ENCODE data around the gene SLC35C1.

DNA sequence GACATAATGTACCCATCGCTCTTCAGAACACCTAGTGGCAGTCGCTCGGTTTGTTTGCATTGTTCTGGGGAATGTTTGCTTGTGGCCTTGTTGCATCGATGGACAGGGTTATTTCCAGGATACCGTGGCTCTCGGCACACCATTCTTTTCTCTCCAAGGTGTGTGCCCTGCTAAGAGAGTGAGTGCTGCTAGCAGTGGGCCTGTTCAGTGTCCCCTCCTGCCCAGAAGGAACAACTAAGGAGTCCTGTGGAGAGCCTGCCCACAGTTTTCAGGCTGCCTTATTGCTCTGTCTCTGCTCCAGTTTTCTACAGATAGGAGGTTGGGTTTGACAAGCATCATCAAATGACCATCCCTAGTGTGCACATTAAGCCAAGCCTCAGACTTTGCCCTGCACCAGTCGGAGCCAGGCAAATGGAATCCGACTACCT lies 43.7 kb downstream of the SLC35C1 start:
- TF ChIP-seq POLR2A (IDR thresholded peaks at IDR 0.05) = no peak
- no peak for TF ChIP-seq CTCF (IDR thresholded peaks at IDR 0.05)

Measured in lower leg skin (tissue), 3 donors.